ENCODE results near the gene PRRT3.

The PRRT3 gene

GRCh38 chr3:9951962-9952805 is at the start of gene PRRT3:
PRRT3 (minus strand) TSS chr3:9952408; CDS start chr3:9950115, 2,293 bp downstream.
- peak; percentile 59 for DNase-seq (ENCODE audit: low read depth)

GRCh38 chr3:10000686-10001085 is 48.5 kb upstream of the PRRT3 start:
- no peak for DNase-seq (ENCODE audit: low read depth)

GRCh38 chr3:9994086-9994844 is 42.1 kb upstream of the PRRT3 start:
- DNase-seq (ENCODE audit: low read depth), result no peak

- DNase-seq (ENCODE audit: low read depth), result no peak
Observed at GRCh38 chr3:9986230-9986725, 34.1 kb upstream of the PRRT3 start.

- no peak for DNase-seq (ENCODE audit: low read depth)
Observed at GRCh38 chr3:9980251-9980650, 28.0 kb upstream of the PRRT3 start.

- no peak for DNase-seq (ENCODE audit: low read depth)
Observed at GRCh38 chr3:9978710-9979305, 26.6 kb upstream of the PRRT3 start.

- DNase-seq (ENCODE audit: low read depth), result peak; percentile 97
Observed at GRCh38 chr3:9976721-9977709, 24.8 kb upstream of the PRRT3 start.

- DNase-seq (ENCODE audit: low read depth), result peak; percentile 83
Observed at GRCh38 chr3:9970020-9970652, 17.9 kb upstream of the PRRT3 start.

GRCh38 chr3:9969632-9970019 is 17.4 kb upstream of the PRRT3 start:
- no peak for DNase-seq (ENCODE audit: low read depth)

GRCh38 chr3:9966841-9967240 is 14.6 kb upstream of the PRRT3 start:
- no peak for DNase-seq (ENCODE audit: low read depth)

- no peak for DNase-seq (ENCODE audit: low read depth)
Observed at GRCh38 chr3:9965200-9965875, 13.1 kb upstream of the PRRT3 start.

- DNase-seq (ENCODE audit: low read depth), result peak; percentile 38
Observed at GRCh38 chr3:9957214-9957613, 5.0 kb upstream of the PRRT3 start.

GRCh38 chr3:9955611-9956352 is 3.6 kb upstream of the PRRT3 start:
- DNase-seq (ENCODE audit: low read depth), result peak; percentile 16

GRCh38 chr3:9955067-9955502 is 2.9 kb upstream of the PRRT3 start:
- DNase-seq (ENCODE audit: low read depth), result no peak

- no peak for DNase-seq (ENCODE audit: low read depth)
Observed at GRCh38 chr3:9951598-9951961, 628 bp downstream of the PRRT3 start.

- DNase-seq (ENCODE audit: low read depth), result no peak
Observed at GRCh38 chr3:9951126-9951525, 1.1 kb downstream of the PRRT3 start.

GRCh38 chr3:9949626-9950025 is 2.6 kb downstream of the PRRT3 start:
- DNase-seq (ENCODE audit: low read depth), result no peak

GRCh38 chr3:9949115-9949514 is 3.1 kb downstream of the PRRT3 start:
- no peak for DNase-seq (ENCODE audit: low read depth)

- no peak for DNase-seq (ENCODE audit: low read depth)
Observed at GRCh38 chr3:9948586-9948985, 3.6 kb downstream of the PRRT3 start.

Measured in ELR (cell line).